Mesenchymal stem cell (in vitro differentiated cells and primary cell): ENCODE measurements around the gene TCEAL4.

Experiments
- DNase-seq: peaks from one replicate; pipeline ENCODE4 v3.0.0-alpha.2; 2013
- H2AFZ ChIP-seq: one replicate; pipeline ENCODE4 v1.6.1; 2013; ENCODE audit warnings: low read depth, mild to moderate bottlenecking, control low read depth, inconsistent platforms, low read length, moderate library complexity
- H2AK5ac ChIP-seq: 2 replicates; pipeline ENCODE4 v1.6.1; 2013; ENCODE audit warnings: low read length, moderate library complexity, mild to moderate bottlenecking, inconsistent platforms; ENCODE audit not compliant: severe bottlenecking
- H2BK120ac ChIP-seq: one replicate; pipeline ENCODE4 v1.6.1; 2013; ENCODE audit warnings: low read depth, mild to moderate bottlenecking, inconsistent platforms, low read length, moderate library complexity
- H2BK12ac ChIP-seq, 2 experiments: one replicate each; pipeline ENCODE4 v1.6.1; 2013; ENCODE audit warnings: inconsistent platforms in 2 of 2, low read length in 2 of 2, mild to moderate bottlenecking in 2 of 2, moderate library complexity in 2 of 2, control low read depth in 1 of 2
- H2BK15ac ChIP-seq: one replicate; pipeline ENCODE4 v1.6.1; 2013; ENCODE audit warnings: mild to moderate bottlenecking, low read depth, inconsistent platforms; ENCODE audit not compliant: poor library complexity, severe bottlenecking
- H2BK5ac ChIP-seq: 2 replicates; pipeline ENCODE4 v1.6.1; 2013; ENCODE audit warnings: low read depth, mild to moderate bottlenecking, low read length, control low read depth, inconsistent platforms; ENCODE audit not compliant: poor library complexity, severe bottlenecking
- H3K14ac ChIP-seq, 2 experiments: one replicate each; pipeline ENCODE4 v1.6.1; 2013; ENCODE audit warnings: inconsistent platforms in 2 of 2, low read length in 2 of 2, control low read depth in 1 of 2, mild to moderate bottlenecking in 1 of 2, moderate library complexity in 1 of 2
- H3K18ac ChIP-seq, 2 experiments: one replicate each; pipeline ENCODE4 v1.6.1; 2013; ENCODE audit warnings: inconsistent platforms in 2 of 2, low read length in 2 of 2, control low read depth in 1 of 2, low read depth in 1 of 2, mild to moderate bottlenecking in 1 of 2
- H3K23ac ChIP-seq, 2 experiments: one replicate each; pipeline ENCODE4 v1.6.1; 2013; ENCODE audit warnings: inconsistent platforms in 2 of 2, low read length in 2 of 2, mild to moderate bottlenecking in 2 of 2, moderate library complexity in 2 of 2, control low read depth in 1 of 2
- H3K27ac ChIP-seq: 2 replicates; pipeline ENCODE4 v1.5.1; 2013; ENCODE audit warnings: mild to moderate bottlenecking, moderate library complexity, low read length, control low read depth, inconsistent platforms; ENCODE audit not compliant: poor library complexity, severe bottlenecking
- H3K27me3 ChIP-seq, 2 experiments: 2 replicates each; pipeline versions ENCODE4 v1.6.1 to v1.7.0; 2013; ENCODE audit warnings: low read length in 2 of 2, mild to moderate bottlenecking in 2 of 2, moderate library complexity in 2 of 2, control low read depth in 1 of 2, inconsistent platforms in 1 of 2; ENCODE audit not compliant: control insufficient read depth in 1 of 2, insufficient read depth in 1 of 2
- H3K36me3 ChIP-seq, 2 experiments: 2 replicates each; pipeline versions ENCODE4 v1.6.1 to v1.7.0; 2013; ENCODE audit warnings: low read length in 2 of 2, control low read depth in 1 of 2, inconsistent platforms in 1 of 2, low read depth in 1 of 2, mild to moderate bottlenecking in 1 of 2; ENCODE audit not compliant: insufficient read depth in 2 of 2, control insufficient read depth in 1 of 2
- H3K4ac ChIP-seq, 2 experiments: one replicate each; pipeline ENCODE4 v1.6.1; 2013; ENCODE audit warnings: inconsistent platforms in 2 of 2, low read length in 2 of 2, mild to moderate bottlenecking in 2 of 2, moderate library complexity in 2 of 2, control low read depth in 1 of 2, low read depth in 1 of 2
- H3K4me1 ChIP-seq: 2 replicates; pipeline ENCODE4 v1.6.1; 2013; ENCODE audit warnings: low read depth, low read length, control low read depth; ENCODE audit not compliant: control insufficient read depth, insufficient read depth
- H3K4me2 ChIP-seq: 2 replicates; pipeline ENCODE4 v1.6.1; 2013; ENCODE audit warnings: low read length, mild to moderate bottlenecking, inconsistent platforms; ENCODE audit not compliant: poor library complexity, severe bottlenecking
- H3K4me3 ChIP-seq, 2 experiments: 2 replicates each; pipeline versions ENCODE4 v1.5.1 to v1.7.0; 2013; ENCODE audit warnings: low read length in 2 of 2, mild to moderate bottlenecking in 2 of 2, control low read depth in 1 of 2, low read depth in 1 of 2; ENCODE audit not compliant: insufficient read depth in 1 of 2
- H3K79me1 ChIP-seq: replicated peaks from 2 replicates; pipeline ENCODE4 v1.6.1; 2013; ENCODE audit warnings: mild to moderate bottlenecking, control low read depth, low read length, inconsistent platforms; ENCODE audit not compliant: poor library complexity, severe bottlenecking
- H3K9ac ChIP-seq: 2 replicates; pipeline ENCODE4 v1.7.0; 2013; ENCODE audit warnings: mild to moderate bottlenecking, low read length, moderate library complexity
- H3K9me3 ChIP-seq: 2 replicates; pipeline ENCODE4 v1.7.0; 2013; ENCODE audit warnings: mild to moderate bottlenecking, low read length; ENCODE audit not compliant: control insufficient read depth
- H4K8ac ChIP-seq: one replicate; pipeline ENCODE4 v1.6.1; 2013; ENCODE audit warnings: inconsistent platforms, mild to moderate bottlenecking, low read length, moderate library complexity
- H4K91ac ChIP-seq: one replicate; pipeline ENCODE4 v1.6.1; 2013; ENCODE audit warnings: mild to moderate bottlenecking, low read length, inconsistent platforms
- WGBS: methylation state at CpG from one replicate; pipeline ENCODE4 v1.1.7; 2013; ENCODE audit warnings: mixed read lengths; 5-methylcytosine and 5-hydroxymethylcytosine counted together

TCEAL4 gene

DNA sequence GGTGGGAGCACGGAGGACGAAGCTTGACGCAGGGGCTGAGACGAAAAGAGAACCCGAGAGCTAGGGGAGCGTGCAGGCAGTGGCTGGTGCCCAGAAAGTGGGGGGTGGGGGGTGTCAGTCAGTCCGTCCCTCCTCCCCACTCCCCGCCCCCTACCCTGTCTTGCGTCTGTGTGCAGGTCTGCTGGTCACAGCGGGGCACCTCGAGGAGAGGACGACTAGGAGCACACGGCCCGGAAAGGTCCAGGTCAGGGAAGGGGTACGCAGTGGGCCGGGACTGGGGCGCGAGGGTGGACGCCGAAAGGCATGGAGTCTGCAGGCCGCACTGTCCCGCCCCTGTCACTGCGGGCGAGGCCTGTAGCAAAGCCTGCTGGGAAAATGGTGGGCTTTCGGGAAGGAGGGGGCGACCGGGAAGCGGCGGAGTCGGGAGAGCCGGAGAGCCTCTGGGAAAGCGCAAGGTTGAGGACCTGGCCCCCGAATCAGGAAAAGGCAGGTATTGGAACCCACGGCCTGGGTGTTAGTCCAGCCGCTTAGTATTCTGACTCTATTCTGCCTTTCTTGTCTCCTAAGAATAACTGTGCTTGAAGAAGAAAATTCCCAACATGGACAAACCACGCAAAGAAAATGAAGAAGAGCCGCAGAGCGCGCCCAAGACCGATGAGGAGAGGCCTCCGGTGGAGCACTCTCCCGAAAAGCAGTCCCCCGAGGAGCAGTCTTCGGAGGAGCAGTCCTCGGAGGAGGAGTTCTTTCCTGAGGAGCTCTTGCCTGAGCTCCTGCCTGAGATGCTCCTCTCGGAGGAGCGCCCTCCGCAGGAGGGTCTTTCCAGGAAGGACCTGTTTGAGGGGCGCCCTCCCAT is 44.2 kb downstream of the TCEAL4 start:
- peak overlapping the region; percentile 81 for H4K8ac ChIP-seq
- no peak overlapping the region for H2BK12ac ChIP-seq
- 0% methylated on average over 37 of the region's 49 CpGs for WGBS

GRCh38 chrX:103630171-103630511 is 44.8 kb downstream of the TCEAL4 start:
- Histone ChIP-seq H4K91ac (no peak overlapping the region), H3K23ac (no peak overlapping the region), H3K9ac (peak overlapping the region; percentile 86)

More for the DNA sequence above, 44.2 kb downstream of the TCEAL4 start:
- H4K91ac ChIP-seq = peak overlapping the region; percentile 18
- H2BK15ac ChIP-seq = peak overlapping the region; percentile 69
- H3K4me1 ChIP-seq = peaks cover under 1% of the 10 kb centered on the region
- H3K9me3 ChIP-seq = no peaks in the 10 kb centered on the region
- no peak overlapping the region for H2AK5ac ChIP-seq
- H2AFZ ChIP-seq = no peak overlapping the region
- DNase-seq = peak; percentile 76
- H3K4ac ChIP-seq = peak overlapping the region in 1 of 2 experiments; percentile 69
- H3K4me2 ChIP-seq = peak overlapping the region; percentile 75
- no peak overlapping the region for H3K23ac ChIP-seq
- peaks cover 0 to 15% of the 10 kb centered on the region in 2 experiments for H3K27me3 ChIP-seq
- H3K36me3 ChIP-seq = no peaks in the 10 kb centered on the region
- H3K18ac ChIP-seq = peak overlapping the region; percentile 37 to 70
- H3K79me1 ChIP-seq = no peaks in the 10 kb centered on the region
- H3K4me3 ChIP-seq = peak overlapping the region; percentile 76 to 81
- peak overlapping the region; percentile 61 for H2BK120ac ChIP-seq
- peak overlapping the region; percentile 94 for H3K27ac ChIP-seq
- peak overlapping the region in 1 of 2 experiments; percentile 96 for H3K14ac ChIP-seq
- peak overlapping the region; percentile 83 for H2BK5ac ChIP-seq
- peak overlapping the region; percentile 86 for H3K9ac ChIP-seq

GRCh38 chrX:103631145-103631544 is 45.8 kb downstream of the TCEAL4 start:
- Histone ChIP-seq H2AFZ (no peak overlapping the region), H3K27ac (no peak overlapping the region), H3K14ac (no peak overlapping the region), H4K8ac (no peak overlapping the region), H4K91ac (no peak overlapping the region), H2BK15ac (no peak overlapping the region), H3K4me3 (no peak overlapping the region), H3K4ac (no peak overlapping the region), H3K9ac (no peak overlapping the region), H3K4me2 (no peak overlapping the region), H2BK12ac (no peak overlapping the region), H3K27me3 (peaks cover 0 to 15% of the 10 kb centered on the region in 2 experiments), H3K9me3 (no peaks in the 10 kb centered on the region), H3K4me1 (no peaks in the 10 kb centered on the region), H2BK5ac (no peak overlapping the region), H3K18ac (no peak overlapping the region), H3K79me1 (no peaks in the 10 kb centered on the region), H2BK120ac (no peak overlapping the region), H2AK5ac (no peak overlapping the region), H3K23ac (no peak overlapping the region), H3K36me3 (no peaks in the 10 kb centered on the region)
- no peak for DNase-seq
- WGBS = 97% methylated on average over 5 of the region's 5 CpGs

More at GRCh38 chrX:103630171-103630511, 44.8 kb downstream of the TCEAL4 start:
- Histone ChIP-seq H2BK5ac (no peak overlapping the region), H3K27me3 (peaks cover 0 to 15% of the 10 kb centered on the region in 2 experiments), H3K14ac (no peak overlapping the region), H2BK15ac (no peak overlapping the region), H3K4me2 (peak overlapping the region; percentile 75), H2AK5ac (no peak overlapping the region), H3K27ac (peak overlapping the region; percentile 94), H3K18ac (no peak overlapping the region), H2BK120ac (no peak overlapping the region), H2AFZ (no peak overlapping the region), H3K4me3 (peak overlapping the region in 1 of 2 experiments; percentile 81), H2BK12ac (no peak overlapping the region), H4K8ac (no peak overlapping the region), H3K4ac (no peak overlapping the region), H3K36me3 (no peaks in the 10 kb centered on the region), H3K79me1 (no peaks in the 10 kb centered on the region), H3K9me3 (no peaks in the 10 kb centered on the region), H3K4me1 (no peaks in the 10 kb centered on the region)
- 34% methylated on average over 6 of the region's 6 CpGs for WGBS
- no peak for DNase-seq

DNA sequence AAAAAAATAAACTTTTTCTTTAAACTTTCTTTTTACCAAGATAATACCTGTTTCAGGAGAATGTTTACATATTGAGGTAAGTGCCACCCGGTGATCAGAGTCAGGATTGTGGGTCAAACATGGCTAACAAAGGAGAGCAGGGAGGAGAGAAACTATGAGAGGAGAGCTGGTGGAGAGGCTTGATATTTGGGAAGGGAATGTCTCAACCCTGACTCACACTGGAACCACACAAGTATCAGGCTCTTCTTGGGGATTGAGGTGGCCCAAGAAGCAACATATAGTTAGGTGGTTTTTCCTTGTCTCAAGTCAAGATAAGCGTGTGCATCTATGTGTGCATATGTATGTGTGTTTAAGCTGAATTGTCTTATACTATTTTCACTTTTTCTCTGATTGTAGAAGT is 50.1 kb downstream of the TCEAL4 start:
- no peak overlapping the region for H3K27ac ChIP-seq
- no peak overlapping the region for H2AFZ ChIP-seq
- no peak overlapping the region for H3K18ac ChIP-seq
- no peak overlapping the region for H2BK120ac ChIP-seq
- H3K14ac ChIP-seq = no peak overlapping the region
- H2BK15ac ChIP-seq = no peak overlapping the region
- WGBS = 9% methylated on average over 1 of the region's 2 CpGs
- peaks cover 7% of the 10 kb centered on the region for H3K4me1 ChIP-seq
- H3K23ac ChIP-seq = no peak overlapping the region
- no peaks in the 10 kb centered on the region for H3K79me1 ChIP-seq
- no peak overlapping the region for H2AK5ac ChIP-seq
- H3K9ac ChIP-seq = no peak overlapping the region
- no peaks in the 10 kb centered on the region for H3K36me3 ChIP-seq
- no peak for DNase-seq
- no peak overlapping the region for H3K4ac ChIP-seq
- H4K8ac ChIP-seq = no peak overlapping the region
- H2BK5ac ChIP-seq = no peak overlapping the region
- no peaks in the 10 kb centered on the region for H3K9me3 ChIP-seq
- H4K91ac ChIP-seq = no peak overlapping the region
- H3K4me2 ChIP-seq = no peak overlapping the region
- H3K4me3 ChIP-seq = no peak overlapping the region
- H3K27me3 ChIP-seq = peaks cover 0 to 6% of the 10 kb centered on the region in 2 experiments
- no peak overlapping the region for H2BK12ac ChIP-seq
